Measurements from ENCODE around the gene RAB2B.
A peak's percentile ranks its signal among the peaks of the same experiment; 100 is the strongest.

The RAB2B gene

GRCh38 chr14:21509432-21510143 lies 32.8 kb upstream of the RAB2B start:
- no peak overlapping the region for H3K27ac ChIP-seq (ENCODE audit: low read depth, low read length)
- H3K9me3 ChIP-seq (ENCODE audit: control insufficient read depth, insufficient read depth, low read length): no peaks in the 10 kb centered on the region
- peaks cover 21% of the 10 kb centered on the region for H3K4me1 ChIP-seq (ENCODE audit: control insufficient read depth, low read length)
- H3F3A ChIP-seq (ENCODE audit: control insufficient read depth, insufficient read depth): peaks cover 5% of the 10 kb centered on the region; the same call in 1 of the 2 replicates
- TF ChIP-seq CTCF (IDR thresholded peaks at IDR 0.05; ENCODE audit: low read depth, low read length, poor library complexity, severe bottlenecking): no peak
- no peak for TF ChIP-seq EZH2phosphoT487 (IDR thresholded peaks at IDR 0.05; ENCODE audit: borderline replicate concordance, low read length)
- H3K4me2 ChIP-seq (ENCODE audit: low read length): peak overlapping the region; percentile 79
- no peaks in the 10 kb centered on the region for H3K27me3 ChIP-seq (ENCODE audit: control insufficient read depth, low read length)
- H3K4me3 ChIP-seq (ENCODE audit: low read length): peak overlapping the region; percentile 95
- H3K9me2 ChIP-seq (replicated peaks; ENCODE audit: control insufficient read depth, low read length): no peaks in the 10 kb centered on the region
- H4K20me1 ChIP-seq (ENCODE audit: control insufficient read depth, insufficient read depth, low read depth, low read length): no peaks in the 10 kb centered on the region
- peaks cover 32% of the 10 kb centered on the region for H3K36me3 ChIP-seq (ENCODE audit: control insufficient read depth, low read length)
- peaks cover 62% of the 10 kb centered on the region for H3K79me2 ChIP-seq (ENCODE audit: control insufficient read depth, low read length)

- H4K20me1 ChIP-seq (ENCODE audit: control insufficient read depth, insufficient read depth, low read depth, low read length): no peaks in the 10 kb centered on the region
- H3K4me1 ChIP-seq (ENCODE audit: control insufficient read depth, low read length): peaks cover 15% of the 10 kb centered on the region
- peaks cover 59% of the 10 kb centered on the region for H3K36me3 ChIP-seq (ENCODE audit: control insufficient read depth, low read length)
- no peak overlapping the region for H3K27ac ChIP-seq (ENCODE audit: low read depth, low read length)
- H3K9me3 ChIP-seq (ENCODE audit: control insufficient read depth, insufficient read depth, low read length): no peaks in the 10 kb centered on the region
- no peaks in the 10 kb centered on the region for H3K9me2 ChIP-seq (replicated peaks; ENCODE audit: control insufficient read depth, low read length)
- peaks cover 78% of the 10 kb centered on the region for H3K79me2 ChIP-seq (ENCODE audit: control insufficient read depth, low read length)
- no peak overlapping the region for H3K4me2 ChIP-seq (ENCODE audit: low read length)
- H3F3A ChIP-seq (ENCODE audit: control insufficient read depth, insufficient read depth): no peaks in the 10 kb centered on the region
- TF ChIP-seq EZH2phosphoT487 (IDR thresholded peaks at IDR 0.05; ENCODE audit: borderline replicate concordance, low read length): no peak
- no peak overlapping the region for H3K4me3 ChIP-seq (ENCODE audit: low read length)
- H3K27me3 ChIP-seq (ENCODE audit: control insufficient read depth, low read length): no peaks in the 10 kb centered on the region
These were observed 29.8 kb upstream of the RAB2B start for GRCh38 chr14:21506557-21506956.

GRCh38 chr14:21505012-21505553 lies 28.3 kb upstream of the RAB2B start:
- Histone ChIP-seq H4K20me1 (ENCODE audit: control insufficient read depth, insufficient read depth, low read depth, low read length) (no peaks in the 10 kb centered on the region), H3K4me1 (ENCODE audit: control insufficient read depth, low read length) (peaks cover 13% of the 10 kb centered on the region), H3K27me3 (ENCODE audit: control insufficient read depth, low read length) (no peaks in the 10 kb centered on the region), H3K36me3 (ENCODE audit: control insufficient read depth, low read length) (peaks cover 68% of the 10 kb centered on the region), H3K9me2 (replicated peaks; ENCODE audit: control insufficient read depth, low read length) (no peaks in the 10 kb centered on the region), H3K4me2 (ENCODE audit: low read length) (no peak overlapping the region), H3F3A (ENCODE audit: control insufficient read depth, insufficient read depth) (no peaks in the 10 kb centered on the region), H3K4me3 (ENCODE audit: low read length) (no peak overlapping the region), H3K27ac (ENCODE audit: low read depth, low read length) (no peak overlapping the region), H3K9me3 (ENCODE audit: control insufficient read depth, insufficient read depth, low read length) (no peaks in the 10 kb centered on the region), H3K79me2 (ENCODE audit: control insufficient read depth, low read length) (peaks cover 67% of the 10 kb centered on the region)
- TF ChIP-seq CTCF (IDR thresholded peaks at IDR 0.05; ENCODE audit: low read depth, low read length, poor library complexity, severe bottlenecking) (no peak), EZH2phosphoT487 (IDR thresholded peaks at IDR 0.05; ENCODE audit: borderline replicate concordance, low read length) (no peak)

- Histone ChIP-seq H3K79me2 (ENCODE audit: control insufficient read depth, low read length) (peaks cover 50% of the 10 kb centered on the region), H4K20me1 (ENCODE audit: control insufficient read depth, insufficient read depth, low read depth, low read length) (no peaks in the 10 kb centered on the region), H3K9me2 (replicated peaks; ENCODE audit: control insufficient read depth, low read length) (no peaks in the 10 kb centered on the region), H3K9me3 (ENCODE audit: control insufficient read depth, insufficient read depth, low read length) (no peaks in the 10 kb centered on the region), H3K36me3 (ENCODE audit: control insufficient read depth, low read length) (peaks cover 73% of the 10 kb centered on the region), H3K4me3 (ENCODE audit: low read length) (no peak overlapping the region), H3K27me3 (ENCODE audit: control insufficient read depth, low read length) (no peaks in the 10 kb centered on the region), H3K4me2 (ENCODE audit: low read length) (no peak overlapping the region), H3K27ac (ENCODE audit: low read depth, low read length) (no peak overlapping the region), H3K4me1 (ENCODE audit: control insufficient read depth, low read length) (no peaks in the 10 kb centered on the region), H3F3A (ENCODE audit: control insufficient read depth, insufficient read depth) (0 out of 2 replicates have a peak, but pooled peaks cover 3% of the 10 kb centered on the region)
- TF ChIP-seq EZH2phosphoT487 (IDR thresholded peaks at IDR 0.05; ENCODE audit: borderline replicate concordance, low read length): no peak
- no peak for TF ChIP-seq CTCF (IDR thresholded peaks at IDR 0.05; ENCODE audit: low read depth, low read length, poor library complexity, severe bottlenecking)
These were observed 26.6 kb upstream of the RAB2B start for GRCh38 chr14:21503376-21503775.
